K562 (cell line): ENCODE measurements around the gene PITPNC1. TPM values are rescaled to one million over a fixed set of nuclear protein-coding genes. Genes with fewer than 3 reads are reported as not detected.

Source experiments
- ARID3A ChIP-seq: IDR thresholded peaks from 2 replicates; pipeline ENCODE4 v1.6.1; 2012; ENCODE audit warnings: low read depth, low read length, improper control_type of control experiment, borderline replicate concordance
- CXXC5 ChIP-seq: fragments of 250-450 bp; sonication (Bioruptor Pico); IDR thresholded peaks from 2 replicates; pipeline ENCODE4 v1.8.0; 2022; ENCODE audit warnings: inconsistent platforms, mild to moderate bottlenecking, moderate library complexity
- ETV6 ChIP-seq, 3 experiments: fragments of 150-350 bp in 1 of 3; sonication (generic) in 1 of 3; formaldehyde crosslinking in 1 of 3; IDR thresholded peaks; 2 replicates each; pipeline versions ENCODE4 v1.6.1 to v1.8.0; 2014 to 2022; ENCODE audit warnings: borderline replicate concordance in 2 of 3, low read depth in 2 of 3, antibody characterized with exemption in 1 of 3, low read length in 1 of 3, mild to moderate bottlenecking in 1 of 3, missing genetic modification reagents in 1 of 3
- FOXM1 ChIP-seq, 2 experiments: fragments of 450-650 bp in 1 of 2; sonication (generic) in 1 of 2; formaldehyde crosslinking in 1 of 2; IDR thresholded peaks; 2 replicates each; pipeline versions ENCODE4 v1.6.1 to v1.9.0; 2017 to 2022; ENCODE audit warnings: low read depth in 2 of 2, mild to moderate bottlenecking in 2 of 2, missing genetic modification reagents in 1 of 2, moderate library complexity in 1 of 2
- HMGN3 ChIP-seq: IDR thresholded peaks from 2 replicates; pipeline ENCODE4 v1.6.1; 2011; ENCODE audit warnings: borderline replicate concordance, low read depth, mild to moderate bottlenecking, mixed read lengths, low read length; ENCODE audit not compliant: insufficient read length; ENCODE audit errors: extremely low read depth
- MCM5 ChIP-seq: fragments of 450-650 bp; IDR thresholded peaks from 2 replicates; pipeline ENCODE4 v1.6.1; 2016; ENCODE audit warnings: low read depth
- PPARD ChIP-seq: fragments of 250-450 bp; sonication (Bioruptor Pico); IDR thresholded peaks from 2 replicates; pipeline ENCODE4 v1.8.0; 2022; ENCODE audit warnings: inconsistent platforms, mild to moderate bottlenecking, moderate library complexity
- SETDB1 ChIP-seq: IDR thresholded peaks from one replicate; pipeline ENCODE4 v1.6.1; 2012; ENCODE audit warnings: low read length, control low read depth, inconsistent platforms
- SFPQ ChIP-seq: fragments of 200-400 bp; formaldehyde crosslinking; IDR thresholded peaks from 2 replicates; pipeline ENCODE4 v1.6.1; 2017; ENCODE audit warnings: mild to moderate bottlenecking, low read depth, low read length, moderate library complexity
- SOX6 ChIP-seq: fragments of 450-650 bp; IDR thresholded peaks from 2 replicates; pipeline ENCODE4 v1.6.1; 2014; ENCODE audit warnings: mild to moderate bottlenecking
- TEAD4 ChIP-seq, 2 experiments: sonication (generic) in 1 of 2; formaldehyde crosslinking in 1 of 2; IDR thresholded peaks; 2 replicates each; pipeline versions ENCODE4 v1.6.1 to v1.8.0; 2012 to 2022; ENCODE audit warnings: borderline replicate concordance in 1 of 2, inconsistent platforms in 1 of 2, low read length in 1 of 2, mild to moderate bottlenecking in 1 of 2, missing genetic modification reagents in 1 of 2
- TFAP4 ChIP-seq: sonication (generic); formaldehyde crosslinking; IDR thresholded peaks from 2 replicates; pipeline ENCODE4 v1.8.0; 2022; ENCODE audit warnings: missing genetic modification reagents, mild to moderate bottlenecking, moderate library complexity, borderline replicate concordance
- U2AF2 ChIP-seq: fragments of 200-400 bp; formaldehyde crosslinking; optimal IDR thresholded peaks from 2 replicates; pipeline ENCODE3; 2017; ENCODE audit warnings: low read depth, mild to moderate bottlenecking, low read length
- XRCC4 ChIP-seq: IDR thresholded peaks from one replicate; pipeline ENCODE4 v1.6.1; 2011; ENCODE audit not compliant: insufficient read depth, insufficient read length; ENCODE audit errors: extremely low read depth
- ZNF143 ChIP-seq: sonication (generic); formaldehyde crosslinking; IDR thresholded peaks from 2 replicates; pipeline ENCODE4 v1.9.0; 2022; ENCODE audit warnings: mild to moderate bottlenecking, missing genetic modification reagents
- ZNF324 ChIP-seq: fragments of 250-450 bp; sonication (Bioruptor Pico); IDR thresholded peaks from 2 replicates; pipeline ENCODE4 v1.4.0; 2020; ENCODE audit warnings: mild to moderate bottlenecking
- ZNF699 ChIP-seq: fragments of 250-450 bp; sonication (Bioruptor Pico); IDR thresholded peaks from 2 replicates; pipeline ENCODE4 v1.8.0; 2021; ENCODE audit warnings: mild to moderate bottlenecking, moderate library complexity; ENCODE audit not compliant: insufficient replicate concordance
- ZNF778 ChIP-seq: fragments of 450-650 bp; formaldehyde crosslinking; IDR thresholded peaks from 2 replicates; pipeline ENCODE4 v1.4.0; 2020; ENCODE audit warnings: mild to moderate bottlenecking, moderate library complexity
- polyA plus RNA-seq, 8 experiments: library from polyadenylated mRNA; depleted of rRNA in 4 of 8; stranded (reverse) in 5 of 8; unstranded in 3 of 8; fragments of >200 nt; fragmentation: Nextera tagmentation in 2 of 8; fragmentation: Illumina TruSeq in 1 of 8; extraction: Ambion mirVana in 2 of 8; extraction: Trizol in 1 of 8; gene quantifications; 2 replicates each; pipeline versions ENCODE4 v1.2.1 to v1.2.3, GENCODE V29; 2011 to 2014; ENCODE audit warnings: inconsistent platforms in 1 of 8, missing spikeins in 1 of 8
- total RNA-seq, 7 experiments: library from RNA; depleted of rRNA in 6 of 7; stranded (reverse); fragments of >200 nt in 6 of 7; fragmentation: Illumina TruSeq in 2 of 7; extraction: Trizol in 2 of 7; gene quantifications; 2 replicates each; pipeline versions ENCODE4 v1.2.1 to v1.2.3, GENCODE V29; 2011 to 2021; ENCODE audit warnings: low replicate concordance in 1 of 7
- TF ChIP-seq, protein P1 (sequence below): fragments of 200-800 bp; sonication (Bioruptor generic); IDR thresholded peaks from 2 replicates; pipeline ENCODE4 v1.6.1; 2017; ENCODE audit warnings: missing genetic modification characterization, missing compliant biosample characterization

Gene PITPNC1
- total and polyA plus RNA-seq, 9 of the 15 experiments (the other 6 are each of a cell fraction or from before 2014, with no cell fraction given): 0.11 to 1.1 (median 0.65) TPM

DNA sequence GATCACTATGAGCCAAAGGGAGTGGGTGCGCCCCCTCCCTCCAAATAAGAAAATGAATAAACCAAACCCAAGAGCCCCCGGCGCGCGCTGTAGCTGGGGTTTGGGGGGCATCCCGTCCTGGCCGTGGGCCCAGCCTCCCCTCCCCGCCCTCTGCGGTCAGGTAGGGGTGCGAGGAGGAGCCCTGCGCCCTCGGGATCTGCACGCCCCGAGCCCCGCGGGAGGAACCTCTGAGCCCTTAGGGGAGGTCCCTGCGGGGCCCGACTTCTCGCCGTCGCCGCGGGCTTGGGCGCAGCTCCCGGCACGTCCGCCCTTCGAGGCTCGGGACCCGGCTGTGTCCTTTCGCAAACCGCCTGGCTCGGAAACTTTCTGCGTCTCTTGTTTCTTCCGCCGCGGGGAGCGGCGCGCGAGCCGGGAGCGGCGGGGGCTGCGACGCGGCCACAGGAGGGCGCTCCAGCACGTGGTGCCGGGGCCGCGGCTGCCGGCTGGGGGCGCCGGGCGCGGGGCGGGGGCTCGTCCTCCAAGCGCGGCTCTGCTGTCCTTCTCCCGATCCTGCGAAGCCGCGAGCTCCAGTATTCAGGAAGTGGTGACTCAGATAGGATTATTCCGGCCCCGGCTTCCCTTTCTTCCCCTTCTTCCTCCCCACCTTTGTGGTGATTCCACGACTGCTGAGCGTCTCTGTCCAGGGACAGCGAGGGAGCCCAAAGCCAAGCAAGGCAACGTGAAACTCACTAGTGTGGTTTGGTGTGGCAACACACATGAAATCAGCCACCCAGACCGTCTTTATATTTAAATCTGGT is 1.6 kb downstream of the PITPNC1 start (continued):
- TF ChIP-seq SETDB1 (no peak), PPARD (CRISPR knock-in tag) (no peak), SOX6 (no peak), ZNF699 (CRISPR knock-in tag) (no peak), U2AF2 (no peak), HMGN3 (peak; percentile 37), ZNF143 (CRISPR knock-in tag) (no peak), FOXM1 (IDR thresholded peaks at IDR 0.05; ENCODE audit: low read depth) (no peak), FOXM1 (CRISPR knock-in tag; IDR thresholded peaks at IDR 0.05; ENCODE audit: low read depth) (0 out of 2 replicates have a peak, but pooled peaks have one; percentile 71), CXXC5 (peak; percentile 87), TEAD4 (IDR thresholded peaks at IDR 0.05; ENCODE audit: low read length) (no peak), TEAD4 (CRISPR knock-in tag; IDR thresholded peaks at IDR 0.05; ENCODE audit: borderline replicate concordance) (no peak), ARID3A (no peak), MCM5 (no peak), XRCC4 (no peak), ETV6 (IDR thresholded peaks at IDR 0.05; ENCODE audit: borderline replicate concordance in 1 of 2, low read depth in 2 of 2, low read length in 1 of 2) (no peak), ETV6 (CRISPR knock-in tag; IDR thresholded peaks at IDR 0.05; ENCODE audit: borderline replicate concordance) (no peak), TFAP4 (CRISPR knock-in tag) (peak; percentile 50; the same call in 1 of the 2 replicates), ZNF778 (CRISPR knock-in tag) (no peak), ZNF324 (CRISPR knock-in tag) (no peak), SFPQ (no peak)
- TF ChIP-seq, protein P1, sequence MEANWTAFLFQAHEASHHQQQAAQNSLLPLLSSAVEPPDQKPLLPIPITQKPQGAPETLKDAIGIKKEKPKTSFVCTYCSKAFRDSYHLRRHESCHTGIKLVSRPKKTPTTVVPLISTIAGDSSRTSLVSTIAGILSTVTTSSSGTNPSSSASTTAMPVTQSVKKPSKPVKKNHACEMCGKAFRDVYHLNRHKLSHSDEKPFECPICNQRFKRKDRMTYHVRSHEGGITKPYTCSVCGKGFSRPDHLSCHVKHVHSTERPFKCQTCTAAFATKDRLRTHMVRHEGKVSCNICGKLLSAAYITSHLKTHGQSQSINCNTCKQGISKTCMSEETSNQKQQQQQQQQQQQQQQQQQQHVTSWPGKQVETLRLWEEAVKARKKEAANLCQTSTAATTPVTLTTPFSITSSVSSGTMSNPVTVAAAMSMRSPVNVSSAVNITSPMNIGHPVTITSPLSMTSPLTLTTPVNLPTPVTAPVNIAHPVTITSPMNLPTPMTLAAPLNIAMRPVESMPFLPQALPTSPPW: peak; percentile 76
